DMS114 treated with DMSO at 0.1 percent for 48 hours (cell line): Measurements from ENCODE around the gene SYT17.

Experiments
- DNase-seq: peaks from one replicate; lab custom pipeline; 2025; ENCODE audit not compliant: unreplicated experiment; lab: John Stamatoyannopoulos, UW

Gene SYT17

GRCh38 chr16:19210968-19211367 is 42.9 kb downstream of the SYT17 start:
- no peak for DNase-seq

- DNase-seq: no peak
Observed at GRCh38 chr16:19212059-19212458, 44.0 kb downstream of the SYT17 start.

GRCh38 chr16:19213885-19214284 is 45.8 kb downstream of the SYT17 start:
- DNase-seq: no peak

- DNase-seq: no peak
Observed at GRCh38 chr16:19215705-19216104, 47.7 kb downstream of the SYT17 start.

- no peak for DNase-seq
Observed at GRCh38 chr16:19218581-19218980, 50.5 kb downstream of the SYT17 start.

- DNase-seq: no peak
Observed at GRCh38 chr16:19219836-19220235, 51.8 kb downstream of the SYT17 start.

DNA sequence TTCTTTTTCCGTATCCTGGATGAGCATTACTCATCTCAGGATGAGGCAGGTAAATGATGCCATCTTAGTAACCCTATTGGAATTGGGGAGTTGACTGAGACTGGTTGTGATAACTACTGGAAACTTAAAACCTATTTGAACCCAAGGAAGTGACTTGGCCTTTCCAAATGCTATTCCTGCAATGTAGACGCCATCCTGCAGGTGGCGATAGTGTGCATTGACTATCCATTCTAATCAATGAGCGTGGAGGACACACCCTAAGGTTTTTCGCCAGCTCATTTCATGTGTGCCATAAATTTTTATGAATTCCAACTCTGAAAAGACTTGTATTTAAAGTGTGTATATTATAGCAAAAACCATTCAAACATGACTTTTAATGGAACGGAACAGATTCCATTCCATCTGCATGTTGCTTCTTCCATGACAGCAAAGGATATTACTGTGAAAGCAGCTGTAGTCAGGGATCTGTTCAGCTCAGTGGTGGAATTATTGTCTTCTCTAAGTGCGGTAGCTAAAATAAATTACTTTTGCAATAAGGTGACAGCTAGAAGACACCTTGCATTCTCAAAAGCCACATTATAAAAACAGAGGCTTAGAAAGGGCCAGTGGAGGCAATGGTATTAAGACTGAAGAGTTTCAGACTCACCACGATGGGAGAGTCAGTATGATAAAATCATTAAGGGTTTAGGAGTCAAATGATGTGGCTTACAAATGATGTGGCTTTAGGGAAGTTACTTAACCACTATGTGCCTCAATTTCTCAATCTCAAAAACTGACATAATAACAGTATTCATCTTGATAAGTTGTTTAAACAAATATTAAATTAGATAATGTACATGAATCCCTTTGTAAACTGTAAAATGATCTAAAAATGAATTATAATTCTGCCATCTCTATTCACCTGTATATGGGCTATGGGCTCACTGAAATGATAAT is 55.5 kb downstream of the SYT17 start:
- DNase-seq: no peak

DNA sequence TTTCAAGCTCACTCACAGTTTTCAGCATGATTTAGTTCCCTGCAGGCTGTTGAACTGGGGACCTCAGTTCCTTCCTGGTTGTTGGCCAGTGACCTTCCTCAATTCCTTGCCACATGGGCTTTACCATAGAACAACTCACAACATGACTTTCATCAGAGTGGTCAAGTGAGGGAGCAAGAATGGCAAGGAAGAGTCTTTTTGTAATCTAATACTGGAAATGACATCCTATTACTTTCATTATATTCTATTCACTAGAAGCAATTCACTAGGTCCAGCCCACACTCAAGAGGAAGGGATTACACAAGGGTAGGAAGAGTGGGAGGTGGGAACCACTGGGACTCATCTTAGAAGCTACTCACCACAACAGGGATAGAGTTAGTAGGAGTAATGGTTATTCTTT is 57.6 kb downstream of the SYT17 start:
- no peak for DNase-seq

DNA sequence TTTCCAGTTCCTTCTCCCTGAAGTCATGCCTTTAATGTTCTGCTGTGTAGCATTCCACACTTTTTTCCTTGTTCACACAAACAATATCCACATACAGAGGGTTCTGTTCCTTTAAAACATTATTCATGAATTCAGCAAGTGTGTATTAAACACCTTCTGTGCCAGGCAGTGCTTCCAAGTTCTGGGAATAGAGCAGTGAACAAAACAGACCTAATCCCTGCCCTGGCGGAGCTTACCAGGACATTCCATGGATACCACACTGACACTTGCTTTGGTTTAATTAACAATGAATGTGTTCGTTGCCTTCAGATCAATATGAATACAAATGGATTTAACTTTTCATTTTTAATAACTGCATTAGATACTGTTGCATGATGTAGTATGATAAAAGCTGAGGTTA is 59.6 kb downstream of the SYT17 start:
- no peak for DNase-seq

DNA sequence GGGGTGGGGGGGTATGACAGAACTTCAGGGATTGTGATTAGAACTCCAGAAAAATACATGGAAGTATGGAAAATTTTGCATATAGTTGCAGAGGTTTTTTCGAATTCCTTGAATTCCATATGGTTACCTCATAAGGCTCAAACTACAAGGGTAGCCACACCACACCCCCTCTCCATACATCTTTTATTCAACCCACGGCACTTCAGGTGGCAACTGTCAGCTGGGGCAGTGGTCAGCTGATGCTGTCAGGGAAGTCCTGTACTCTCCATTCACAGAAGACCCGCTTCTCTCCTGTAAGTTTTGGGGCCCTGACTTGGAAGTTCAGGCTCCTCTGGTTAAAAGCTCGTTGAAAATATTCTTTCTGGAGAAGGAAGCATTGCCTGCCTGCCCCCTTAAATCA is 60.0 kb downstream of the SYT17 start:
- no peak for DNase-seq

DNA sequence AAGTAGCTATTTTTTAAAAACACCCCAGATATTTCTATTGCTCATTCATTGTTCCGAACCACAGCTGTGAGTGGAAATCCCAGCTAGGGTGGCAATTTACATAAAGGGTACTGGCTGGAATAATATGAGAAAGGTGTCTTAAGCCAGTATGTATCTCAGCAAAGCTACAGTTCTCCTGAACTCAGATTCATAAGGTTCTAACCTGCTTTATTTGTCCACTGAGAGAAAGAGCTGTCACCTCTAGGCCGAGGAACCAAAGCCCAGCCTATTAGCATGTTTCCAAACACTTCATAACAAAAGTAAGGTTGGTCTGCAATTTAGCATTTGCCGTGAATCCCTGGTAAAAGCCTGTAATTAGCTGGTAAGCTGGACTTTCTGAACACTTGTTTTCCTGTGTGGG is 60.5 kb downstream of the SYT17 start:
- no peak for DNase-seq

- DNase-seq: no peak
Observed at GRCh38 chr16:19230575-19230974, 62.5 kb downstream of the SYT17 start.

DNA sequence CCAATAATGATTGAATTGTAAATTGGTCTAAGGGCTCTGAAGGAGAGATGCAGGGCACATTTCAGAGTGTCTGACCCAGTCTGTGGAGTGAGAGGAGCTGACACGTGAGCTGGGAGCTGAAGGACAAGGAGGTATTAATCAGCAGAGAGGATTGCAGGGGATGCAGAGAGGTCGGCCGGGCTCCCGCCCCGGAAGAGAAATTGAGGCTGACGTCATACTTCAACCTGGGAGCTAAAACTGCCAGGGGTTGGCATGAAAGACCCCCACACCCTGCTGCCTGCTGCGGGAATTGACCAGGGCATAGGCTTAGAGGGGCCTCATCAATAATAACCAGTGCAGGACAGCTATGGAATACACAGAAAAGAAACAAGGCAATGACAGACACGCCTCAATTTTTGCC is 63.8 kb downstream of the SYT17 start:
- no peak for DNase-seq

DNA sequence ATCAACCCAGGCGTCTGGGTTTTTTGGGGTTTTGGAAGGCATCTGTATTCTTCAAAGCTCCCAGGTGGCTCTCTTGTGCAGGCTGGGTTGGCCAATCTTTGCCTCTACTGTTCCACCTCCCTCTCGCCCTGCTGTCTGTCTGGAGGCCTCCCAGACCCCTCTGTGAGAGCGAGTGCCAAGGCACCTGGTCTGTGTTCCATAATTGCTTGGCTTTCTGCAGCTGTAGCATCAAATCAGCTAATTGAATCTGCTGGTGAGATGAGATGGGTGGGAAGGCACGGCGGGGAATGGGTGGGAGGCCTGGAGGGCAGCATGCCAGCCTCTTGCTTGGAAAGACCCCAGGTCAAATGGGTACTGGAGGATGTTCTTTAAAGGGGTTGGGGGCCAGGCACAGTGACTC is 64.9 kb downstream of the SYT17 start:
- DNase-seq: no peak

- no peak for DNase-seq
Observed at GRCh38 chr16:19235478-19235877, 67.4 kb downstream of the SYT17 start.

- DNase-seq: no peak
Observed at GRCh38 chr16:19235886-19236285, 67.8 kb downstream of the SYT17 start.

DNA sequence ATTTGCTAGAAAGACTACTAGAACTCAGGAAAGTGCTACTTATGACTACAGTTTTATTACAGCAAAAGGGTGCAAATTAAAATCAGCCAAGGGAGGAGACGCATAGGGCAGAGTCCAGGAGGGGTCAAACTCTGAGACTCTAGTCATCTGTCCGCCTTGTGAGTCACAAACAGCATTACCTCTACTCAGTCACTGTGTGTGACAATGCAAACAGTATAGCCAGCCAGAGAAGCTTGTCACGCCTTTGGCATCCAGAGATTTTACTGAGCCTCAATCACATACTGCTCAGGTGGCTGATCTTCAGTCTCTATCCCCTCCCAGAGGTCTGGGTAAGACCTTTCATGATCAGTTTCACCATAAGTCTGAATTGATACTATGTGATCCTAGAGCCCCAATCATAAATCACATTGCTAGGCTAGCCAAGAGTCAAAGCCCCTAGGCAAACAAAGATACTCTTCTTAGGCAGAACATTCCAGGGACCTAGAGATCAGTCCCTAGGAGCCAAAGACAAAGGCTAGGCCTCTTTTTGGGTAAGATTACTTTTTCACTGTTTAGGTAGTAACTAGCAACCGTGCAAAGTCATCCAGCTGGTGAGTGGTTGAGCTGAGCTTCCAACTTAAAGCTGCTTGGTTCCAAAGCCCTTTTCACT is 68.6 kb downstream of the SYT17 start:
- no peak for DNase-seq

DNA sequence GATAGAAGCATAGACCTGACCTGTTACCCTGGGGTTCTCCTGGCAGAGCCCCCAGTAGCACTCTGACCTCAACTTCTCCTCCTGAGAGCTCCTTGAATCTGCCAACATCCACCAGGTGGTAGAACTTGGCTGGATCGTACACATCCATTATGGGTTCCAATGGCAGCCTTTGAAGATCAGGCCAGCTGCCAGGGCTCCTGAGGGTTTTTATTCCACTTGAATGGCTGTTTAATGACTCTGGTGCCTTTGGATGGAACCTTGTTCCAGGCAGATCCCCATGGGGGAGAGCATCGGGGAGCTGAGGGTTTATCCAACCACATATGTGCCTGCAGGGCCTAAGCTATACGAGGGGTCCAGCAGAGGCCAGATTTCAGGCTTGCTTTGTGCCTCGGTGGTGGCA is 70.4 kb downstream of the SYT17 start:
- no peak for DNase-seq

- DNase-seq: no peak
Observed at GRCh38 chr16:19239511-19240155, 71.6 kb downstream of the SYT17 start.

- DNase-seq: no peak
Observed at GRCh38 chr16:19240494-19240893, 72.5 kb downstream of the SYT17 start.

- no peak for DNase-seq
Observed at GRCh38 chr16:19241512-19241911, 73.5 kb downstream of the SYT17 start.

- no peak for DNase-seq
Observed at GRCh38 chr16:19242186-19242585, 74.1 kb downstream of the SYT17 start.
